ENCODE results near the gene NSMCE3. TPM values are rescaled to one million over a fixed set of nuclear protein-coding genes. Genes with fewer than 3 reads are reported as not detected.

Gene NSMCE3
- total RNA-seq, 1 donor from 2014 or later = 5.0 TPM

DNA sequence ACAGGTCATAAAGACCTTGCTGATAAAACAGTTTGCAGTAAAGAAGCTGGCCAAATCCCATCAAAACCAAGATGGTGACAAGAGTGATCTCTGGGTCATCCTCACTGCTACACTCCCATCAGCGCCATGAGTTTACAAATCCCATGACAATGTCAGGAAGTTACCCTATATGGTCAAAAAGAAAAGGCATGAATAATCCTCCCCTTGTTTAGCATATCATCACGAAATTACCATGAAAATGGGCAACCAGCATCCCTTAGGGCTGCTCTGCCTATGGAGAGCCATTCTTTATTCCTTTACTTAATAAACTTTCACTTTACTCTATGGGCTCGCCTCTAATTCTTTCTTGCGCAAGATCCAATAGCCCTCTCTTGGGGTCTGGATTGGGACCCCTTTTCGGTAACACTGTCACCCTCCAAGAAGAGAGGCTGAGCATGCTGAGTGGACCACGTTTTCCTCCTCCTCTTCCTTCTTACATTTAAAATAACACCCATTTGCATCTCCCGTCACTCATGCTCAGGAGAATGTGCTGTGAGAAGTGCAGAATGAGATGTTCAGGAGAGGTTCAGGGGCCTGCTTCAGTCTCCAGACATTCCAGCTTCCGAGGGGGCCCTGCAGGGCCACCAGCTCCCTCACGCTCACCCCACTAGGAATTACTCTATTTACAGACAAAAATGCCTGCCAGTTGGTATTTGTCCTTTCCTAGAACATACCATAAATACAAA, 47.3 kb downstream of the NSMCE3 start:
- DNase-seq (ENCODE audit: low read depth in 2 of 2) = no peak

DNA sequence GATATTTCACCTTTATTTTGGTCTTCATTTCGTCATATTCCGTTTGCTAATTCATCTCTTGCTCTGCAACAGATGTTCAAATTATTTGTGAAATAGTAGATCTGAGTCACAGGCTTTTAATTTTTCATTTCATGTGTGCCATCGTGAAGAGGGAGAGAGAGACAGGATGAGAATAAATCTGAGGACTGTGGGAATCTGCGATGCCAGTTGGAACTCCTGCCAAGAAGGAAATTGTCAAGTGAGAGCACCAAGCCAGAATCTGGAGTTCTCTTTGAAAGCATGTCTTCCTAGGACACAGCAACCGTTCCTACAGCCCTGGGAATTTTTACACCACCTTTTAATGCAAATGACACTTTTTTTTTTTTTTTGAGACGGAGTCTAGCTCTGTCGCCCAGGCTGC, 48.8 kb downstream of the NSMCE3 start:
- no peak for DNase-seq (ENCODE audit: low read depth in 2 of 2)

DNA sequence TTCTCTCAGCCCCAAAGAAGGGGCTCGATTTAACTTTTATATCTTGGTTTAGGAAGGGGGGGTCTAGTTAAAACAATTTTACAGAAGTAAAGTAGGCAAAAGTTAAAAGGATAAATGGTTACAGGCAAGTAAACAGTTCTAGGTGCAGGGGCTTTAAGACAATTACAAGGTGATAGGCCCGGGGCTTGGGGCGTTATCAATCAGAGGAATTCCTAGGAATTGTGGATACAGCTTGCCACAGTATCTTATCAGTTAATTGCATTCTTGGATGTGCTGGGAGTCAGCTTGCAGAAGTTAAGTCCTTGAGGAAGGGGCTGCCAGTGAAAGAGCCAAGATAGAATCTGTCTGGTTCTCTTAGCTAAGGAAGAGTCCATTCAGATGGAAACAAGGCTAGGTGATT, 52.7 kb downstream of the NSMCE3 start:
- DNase-seq (ENCODE audit: low read depth in 2 of 2) = no peak
